ENCODE results near the gene DIAPH2. TPM values are rescaled to one million over a fixed set of nuclear protein-coding genes. Genes with fewer than 3 reads are reported as not detected.

Gene DIAPH2
- total and polyA plus RNA-seq, 2 of the 13 experiments (the other 11 are each of a cell fraction or from before 2014, with no cell fraction given): 2.1 to 8.5 TPM

- no peak for TF ChIP-seq ZNF280B (CRISPR knock-in tag; IDR thresholded peaks at IDR 0.05; ENCODE audit: borderline replicate concordance)
- TF ChIP-seq PITX1 (CRISPR knock-in tag; IDR thresholded peaks at IDR 0.05): no peak
- no peak for TF ChIP-seq PRDM15 (CRISPR knock-in tag; IDR thresholded peaks at IDR 0.05)
- no peak for TF ChIP-seq E2F1 (CRISPR knock-in tag; IDR thresholded peaks at IDR 0.05)
- TF ChIP-seq ZNF282 (IDR thresholded peaks at IDR 0.05; ENCODE audit: partially characterized antibody): no peak
Measured at GRCh38 chrX:97525981-97526380, 841.3 kb downstream of the DIAPH2 start (continued).

- no peak overlapping the region for H2AFZ ChIP-seq (ENCODE audit: low read length)
- H3K4me2 ChIP-seq (ENCODE audit: low read depth, low read length): no peak overlapping the region
- intact Hi-C loops (cut with micrococcal nuclease; ENCODE audit: unreplicated experiment) (no loop called here), in situ Hi-C loops (cut with HindIII; ENCODE audit: extremely low pct_ligation_motif_present, low pct_unique_long_range_greater_than_20kb) (no loop called here)
- CTCF ChIA-PET (ENCODE audit: low intra/inter-chr PET ratio, low total read pairs): no interaction called here
- POLR2A ChIA-PET: no interaction called here
- H3K4me1 ChIP-seq (ENCODE audit: insufficient read depth, low read length): no peaks in the 10 kb centered on the region
- no peaks in the 10 kb centered on the region for H3K9me3 ChIP-seq (ENCODE audit: low read length)
- 87% methylated on average over 1 of the region's 1 CpG for WGBS (ENCODE audit: low lambda C conversion rate)
- no peak overlapping the region for H3K9ac ChIP-seq (ENCODE audit: insufficient read depth, low read depth, low read length)
- H3K36me3 ChIP-seq (replicated peaks in 1 of 2; ENCODE audit: control insufficient read depth in 1 of 2, insufficient read depth in 2 of 2, low read length in 2 of 2): no peaks in the 10 kb centered on the region
- H3K79me2 ChIP-seq (ENCODE audit: insufficient read depth, low read length): no peaks in the 10 kb centered on the region
- DNase-seq (ENCODE audit: low spot score) (no peak), ATAC-seq (no peak), FAIRE-seq (no peak)
- H3K27ac ChIP-seq (ENCODE audit: extremely low read length, insufficient read depth, low read length): no peak overlapping the region
- no TSS peak for BruUV-seq (replicated peaks)
- no peaks in the 10 kb centered on the region for H3K27me3 ChIP-seq (ENCODE audit: control insufficient read depth in 1 of 2, insufficient read depth in 2 of 2, low read length in 2 of 2)
- no peak overlapping the region for H3K4me3 ChIP-seq (replicated peaks in 1 of 3; ENCODE audit: insufficient read depth in 1 of 3, low read depth in 2 of 3, low read length in 3 of 3)
- no peaks in the 10 kb centered on the region for H4K20me1 ChIP-seq (ENCODE audit: insufficient read depth, low read length)
- TF ChIP-seq HMG20A (CRISPR knock-in tag; IDR thresholded peaks at IDR 0.05; ENCODE audit: borderline replicate concordance) (no peak), KAT8 (CRISPR knock-in tag; IDR thresholded peaks at IDR 0.05) (no peak), ZNF558 (CRISPR knock-in tag; IDR thresholded peaks at IDR 0.05; ENCODE audit: borderline replicate concordance) (no peak), ZNF12 (CRISPR knock-in tag; IDR thresholded peaks at IDR 0.05) (no peak), ZNF232 (CRISPR knock-in tag; IDR thresholded peaks at IDR 0.05; ENCODE audit: borderline replicate concordance) (no peak), MIER2 (CRISPR knock-in tag; IDR thresholded peaks at IDR 0.05) (no peak), SKI (IDR thresholded peaks at IDR 0.05; ENCODE audit: partially characterized antibody) (no peak), YY1 (IDR thresholded peaks at IDR 0.05; ENCODE audit: insufficient read depth, insufficient replicate concordance, low read depth, low read length) (no peak), HDAC1 (CRISPR knock-in tag; IDR thresholded peaks at IDR 0.05) (no peak), MTF2 (CRISPR knock-in tag; IDR thresholded peaks at IDR 0.05; ENCODE audit: borderline replicate concordance) (no peak), SMARCC2 (IDR thresholded peaks at IDR 0.05) (no peak), ZNF775 (CRISPR knock-in tag; IDR thresholded peaks at IDR 0.05; ENCODE audit: borderline replicate concordance) (no peak)
- TF ChIP-seq, protein P1, sequence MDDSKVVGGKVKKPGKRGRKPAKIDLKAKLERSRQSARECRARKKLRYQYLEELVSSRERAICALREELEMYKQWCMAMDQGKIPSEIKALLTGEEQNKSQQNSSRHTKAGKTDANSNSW (CRISPR knock-in tag; IDR thresholded peaks at IDR 0.05; ENCODE audit: borderline replicate concordance): no peak
Measured at GRCh38 chrX:97527725-97528124, 843.1 kb downstream of the DIAPH2 start.

Data from HepG2 (cell line).